Lung (tissue), 12 donors: ENCODE measurements around the gene KLHL7. TPM values are rescaled to one million over a fixed set of nuclear protein-coding genes. Genes with fewer than 3 reads are reported as not detected.

ENCODE experiments used
- ATAC-seq: fragments of 200-7000 bp; cut with Tn5 transposase; one replicate; pipeline ENCODE4 v1.9.1; 2020; ENCODE audit warnings: moderate number of reproducible peaks; ENCODE audit not compliant: insufficient read depth, low FRiP score
- DNase-seq, 3 donors: peaks; one replicate each; pipeline ENCODE4 v3.0.0-alpha.2; 2013 to 2017
- H3K27ac ChIP-seq, 2 donors: one replicate each; pipeline ENCODE4 v1.5.1; 2013; ENCODE audit warnings: mild to moderate bottlenecking in 2 of 2, moderate library complexity in 2 of 2, control low read depth in 1 of 2, inconsistent platforms in 1 of 2, low read depth in 1 of 2, low read length in 1 of 2
- H3K27me3 ChIP-seq, 3 donors: one replicate each; pipeline ENCODE4 v1.5.1; 2013; ENCODE audit warnings: low read length in 2 of 3; ENCODE audit not compliant: control insufficient read depth in 3 of 3, insufficient read depth in 3 of 3
- H3K36me3 ChIP-seq, 4 donors: one replicate each; pipeline ENCODE4 v1.5.1; 2013; ENCODE audit warnings: low read length in 4 of 4, mild to moderate bottlenecking in 1 of 4, moderate library complexity in 1 of 4; ENCODE audit not compliant: control insufficient read depth in 4 of 4, insufficient read depth in 4 of 4
- H3K4me1 ChIP-seq, 5 donors: one replicate each; pipeline ENCODE4 v1.5.1; 2013; ENCODE audit warnings: low read length in 5 of 5, mild to moderate bottlenecking in 2 of 5, moderate library complexity in 1 of 5; ENCODE audit not compliant: control insufficient read depth in 5 of 5, insufficient read depth in 5 of 5
- H3K4me3 ChIP-seq: one replicate; pipeline ENCODE4 v1.5.1; 2013; ENCODE audit warnings: mild to moderate bottlenecking, control low read depth, moderate library complexity
- H3K9ac ChIP-seq, 2 donors: one replicate each; pipeline ENCODE4 v1.5.1; 2013; ENCODE audit warnings: low read length in 2 of 2, control low read depth in 1 of 2; ENCODE audit not compliant: insufficient read depth in 1 of 2
- H3K9me3 ChIP-seq, 4 donors: one replicate each; pipeline ENCODE4 v1.5.1; 2013; ENCODE audit warnings: low read length in 3 of 4, mild to moderate bottlenecking in 1 of 4, moderate library complexity in 1 of 4; ENCODE audit not compliant: control insufficient read depth in 4 of 4, insufficient read depth in 3 of 4
- WGBS, 2 donors: extraction: QIAGEN DNeasy Blood & Tissue Kit; methylation state at CpG; one replicate each; pipeline ENCODE4 v1.1.7; 2013; 5-methylcytosine and 5-hydroxymethylcytosine counted together
- polyA plus RNA-seq, 2 donors: library from polyadenylated mRNA; stranded (reverse); fragments of 200-250 nt; gene quantifications; one replicate each; pipeline ENCODE4 v1.2.1, GENCODE V29; 2013
- total RNA-seq, 2 donors: library from RNA; depleted of rRNA in 1 of 2; stranded (reverse); fragments of >200 nt in 1 of 2; gene quantifications; one replicate each; pipeline ENCODE4 v1.2.1, GENCODE V29; 2014 to 2021
- TF ChIP-seq, protein P1 (sequence below): IDR thresholded peaks from 2 replicates; pipeline ENCODE4 v1.5.1; 2012; ENCODE audit warnings: mild to moderate bottlenecking; ENCODE audit errors: control extremely low read depth, extremely low read depth
- donor health status: control.
- donor health status: control.
- donor health status: Bipolar disorder and iron deficiency.
- donor health status: healthy.
- donor health status: DM: yes; HTN: yes; CAD: no.

KLHL7 gene
- total and polyA plus RNA-seq, 4 donors, result 11.5 to 38.1 (median 17.6) TPM

DNA sequence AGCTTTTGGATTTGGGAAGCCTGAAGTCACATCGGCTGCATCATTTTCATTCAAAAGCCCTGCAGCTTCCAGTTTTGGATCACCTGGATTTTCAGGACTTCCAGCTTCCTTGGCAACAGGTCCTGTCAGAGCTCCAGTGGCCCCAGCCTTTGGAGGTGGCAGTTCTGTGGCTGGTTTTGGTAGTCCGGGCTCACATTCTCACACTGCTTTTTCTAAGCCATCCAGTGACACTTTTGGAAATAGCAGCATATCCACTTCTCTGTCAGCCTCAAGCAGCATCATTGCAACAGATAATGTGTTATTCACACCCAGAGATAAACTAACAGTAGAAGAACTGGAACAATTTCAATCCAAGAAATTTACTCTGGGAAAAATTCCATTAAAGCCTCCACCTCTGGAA lies 94.7 kb downstream of the KLHL7 start:
- Histone ChIP-seq H3K9me3 (no peaks in the 10 kb centered on the region), H3K27ac (no peak overlapping the region), H3K9ac (no peak overlapping the region), H3K27me3 (peaks cover 0 to under 1% (median 0%) of the 10 kb centered on the region in 3 donors), H3K4me1 (no peaks in the 10 kb centered on the region), H3K4me3 (no peak overlapping the region), H3K36me3 (peaks cover 15 to 29% (median 16%) of the 10 kb centered on the region in 4 donors)
- TF ChIP-seq, protein P1, sequence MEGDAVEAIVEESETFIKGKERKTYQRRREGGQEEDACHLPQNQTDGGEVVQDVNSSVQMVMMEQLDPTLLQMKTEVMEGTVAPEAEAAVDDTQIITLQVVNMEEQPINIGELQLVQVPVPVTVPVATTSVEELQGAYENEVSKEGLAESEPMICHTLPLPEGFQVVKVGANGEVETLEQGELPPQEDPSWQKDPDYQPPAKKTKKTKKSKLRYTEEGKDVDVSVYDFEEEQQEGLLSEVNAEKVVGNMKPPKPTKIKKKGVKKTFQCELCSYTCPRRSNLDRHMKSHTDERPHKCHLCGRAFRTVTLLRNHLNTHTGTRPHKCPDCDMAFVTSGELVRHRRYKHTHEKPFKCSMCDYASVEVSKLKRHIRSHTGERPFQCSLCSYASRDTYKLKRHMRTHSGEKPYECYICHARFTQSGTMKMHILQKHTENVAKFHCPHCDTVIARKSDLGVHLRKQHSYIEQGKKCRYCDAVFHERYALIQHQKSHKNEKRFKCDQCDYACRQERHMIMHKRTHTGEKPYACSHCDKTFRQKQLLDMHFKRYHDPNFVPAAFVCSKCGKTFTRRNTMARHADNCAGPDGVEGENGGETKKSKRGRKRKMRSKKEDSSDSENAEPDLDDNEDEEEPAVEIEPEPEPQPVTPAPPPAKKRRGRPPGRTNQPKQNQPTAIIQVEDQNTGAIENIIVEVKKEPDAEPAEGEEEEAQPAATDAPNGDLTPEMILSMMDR, result no peak
- DNase-seq, result no peak
- no peak for ATAC-seq
- WGBS, 2 donors, result 92 to 97% methylated on average over 2 of the region's 2 CpGs

DNA sequence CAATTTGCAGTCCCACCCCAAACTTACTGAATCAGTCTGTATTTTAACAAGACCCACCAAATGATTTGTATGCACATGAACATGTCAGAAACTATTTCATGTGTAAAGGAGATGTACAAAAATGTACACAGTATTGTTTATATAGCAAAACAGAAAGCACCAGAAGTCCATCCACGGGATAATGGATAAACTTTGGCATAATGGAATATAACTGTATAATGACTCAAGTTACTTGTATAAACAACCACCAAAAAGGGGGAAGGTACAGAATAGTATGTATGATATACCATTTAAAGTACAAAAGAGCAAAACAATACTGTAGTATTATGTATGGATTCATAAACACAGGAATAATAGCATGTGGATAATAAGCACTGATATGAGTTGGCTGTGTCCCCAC lies 98.7 kb downstream of the KLHL7 start:
- 76 to 85% methylated on average over 1 of the region's 1 CpG for WGBS, 2 donors
- Histone ChIP-seq H3K4me3 (no peak overlapping the region), H3K9me3 (peaks cover 0 to 2% (median 0%) of the 10 kb centered on the region in 4 donors), H3K9ac (no peak overlapping the region), H3K36me3 (peaks cover 10 to 17% (median 13%) of the 10 kb centered on the region in 4 donors), H3K4me1 (no peaks in the 10 kb centered on the region), H3K27me3 (peaks cover 0 to 2% (median 0%) of the 10 kb centered on the region in 3 donors), H3K27ac (no peak overlapping the region)
- DNase-seq (no peak), ATAC-seq (no peak)
- TF ChIP-seq, protein P1, result no peak

DNA sequence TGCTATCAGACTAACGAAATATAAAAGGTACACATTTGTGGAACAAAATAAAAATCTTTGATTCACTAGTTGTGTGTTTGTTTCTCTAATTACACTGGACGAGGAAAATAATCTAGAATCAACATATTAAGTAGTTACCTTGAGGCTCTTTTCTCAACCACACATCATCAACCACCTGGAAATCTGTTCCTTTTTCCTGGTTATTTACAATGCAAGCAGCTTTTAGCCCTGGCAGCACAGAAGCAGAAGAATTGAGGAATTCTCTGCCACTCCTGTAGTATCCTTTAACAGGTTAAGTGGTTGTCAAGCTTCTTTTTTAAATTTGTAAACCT lies 100.0 kb downstream of the KLHL7 start:
- DNase-seq, result no peak
- WGBS, 2 donors, result 71 to 78% methylated on average over 2 of the region's 2 CpGs
- Histone ChIP-seq H3K9me3 (peaks cover 0 to 2% (median 0%) of the 10 kb centered on the region in 4 donors), H3K36me3 (peaks cover 2 to 8% (median 4%) of the 10 kb centered on the region in 4 donors), H3K9ac (no peak overlapping the region), H3K4me3 (no peak overlapping the region), H3K27me3 (peaks cover 0 to 2% (median 0%) of the 10 kb centered on the region in 3 donors), H3K27ac (peak overlapping the region; percentile 14 to 60), H3K4me1 (no peaks in the 10 kb centered on the region)
- TF ChIP-seq, protein P1, result no peak
- ATAC-seq, result no peak
